HepG2 (cell line): Measurements from ENCODE around the gene TSNAXIP1. TPM values are rescaled to one million over a fixed set of nuclear protein-coding genes. Genes with fewer than 3 reads are reported as not detected.

ENCODE experiments used
- ATAC-seq: fragments of 200-7000 bp; cut with Tn5 transposase; 3 replicates; pipeline ENCODE4 v1.9.1; 2020; ENCODE audit warnings: mild to moderate bottlenecking, moderate library complexity
- BruUV-seq: library from RNA; stranded (reverse); fragments of 400-500 nt; replicated peaks from 2 replicates; lab custom pipeline; 2021; lab: Mats Ljungman, UMichigan
- CTCF ChIA-PET: fragments of 300-600 bp; formaldehyde crosslinking; extraction: SDS; loops from one replicate; lab custom pipeline; 2021; ENCODE audit warnings: low total read pairs, inconsistent platforms, low intra/inter-chr PET ratio; lab: Yijun Ruan, JAX
- POLR2A ChIA-PET: fragments of 350-600 bp; sonication (Branson Sonifier 250); formaldehyde crosslinking; loops from one replicate; lab custom pipeline; 2020; ENCODE audit warnings: antibody characterized with exemption, inconsistent platforms; lab: Yijun Ruan, JAX
- DNase-seq: peaks from one replicate; pipeline ENCODE4 v3.0.0-alpha.2; 2015; ENCODE audit warnings: low spot score
- FAIRE-seq: peaks from 3 replicates; lab custom pipeline; 2011; peaks lifted over from hg19 to GRCh38; lab: Jason Lieb, UNC
- H2AFZ ChIP-seq: one replicate; pipeline ENCODE4 v1.6.1; 2011; ENCODE audit warnings: low read length, inconsistent platforms
- H3K27ac ChIP-seq: fragments of 300-600 bp; 3 replicates; pipeline ENCODE4 v1.8.0; 2011; ENCODE audit warnings: mixed run types, mild to moderate bottlenecking, mixed read lengths, low read length, inconsistent platforms; ENCODE audit not compliant: insufficient read depth; ENCODE audit errors: extremely low read length
- H3K27me3 ChIP-seq, 2 experiments: fragments of 200-600 bp in 1 of 2; 2 replicates in 1 of 2; 3 replicates in 1 of 2; pipeline versions ENCODE4 v1.6.0 to v1.8.0; 2011; ENCODE audit warnings: low read length in 2 of 2, mild to moderate bottlenecking in 2 of 2, moderate library complexity in 2 of 2, inconsistent platforms in 1 of 2; ENCODE audit not compliant: insufficient read depth in 2 of 2, control insufficient read depth in 1 of 2
- H3K36me3 ChIP-seq, 2 experiments: fragments of 200-600 bp in 1 of 2; replicated peaks in 1 of 2; 2 replicates in 1 of 2; 3 replicates in 1 of 2; pipeline versions ENCODE4 v1.5.1 to v1.8.0; 2011; ENCODE audit warnings: low read length in 2 of 2, inconsistent platforms in 1 of 2; ENCODE audit not compliant: insufficient read depth in 2 of 2, control insufficient read depth in 1 of 2
- H3K4me1 ChIP-seq: 2 replicates; pipeline ENCODE4 v1.5.1; 2012; ENCODE audit warnings: low read length, inconsistent platforms; ENCODE audit not compliant: insufficient read depth
- H3K4me2 ChIP-seq: 2 replicates; pipeline ENCODE4 v1.6.0; 2011; ENCODE audit warnings: low read depth, low read length, inconsistent platforms
- H3K4me3 ChIP-seq, 3 experiments: fragments of 200-600 bp in 1 of 3; sonication (generic), shearing (Covaris generic) in 1 of 3; replicated peaks in 1 of 3; 2 replicates each; pipeline ENCODE4 v1.5.1; 2011 to 2016; ENCODE audit warnings: low read length in 3 of 3, inconsistent platforms in 2 of 3, low read depth in 2 of 3, mild to moderate bottlenecking in 2 of 3, control low read depth in 1 of 3, mixed read lengths in 1 of 3; ENCODE audit not compliant: insufficient read depth in 1 of 3
- H3K79me2 ChIP-seq: one replicate; pipeline ENCODE4 v1.6.1; 2011; ENCODE audit warnings: low read length, inconsistent platforms; ENCODE audit not compliant: insufficient read depth
- H3K9ac ChIP-seq: 2 replicates; pipeline ENCODE4 v1.6.0; 2011; ENCODE audit warnings: mild to moderate bottlenecking, low read depth, low read length, inconsistent platforms; ENCODE audit not compliant: insufficient read depth
- H3K9me3 ChIP-seq: 2 replicates; pipeline ENCODE4 v1.5.1; 2012; ENCODE audit warnings: mild to moderate bottlenecking, low read length
- H4K20me1 ChIP-seq: 2 replicates; pipeline ENCODE4 v1.6.0; 2011; ENCODE audit warnings: inconsistent platforms, mild to moderate bottlenecking, low read length, moderate library complexity; ENCODE audit not compliant: insufficient read depth
- CCAR2 ChIP-seq: fragments of 200-400 bp; formaldehyde crosslinking; optimal IDR thresholded peaks from 2 replicates; pipeline ENCODE3; 2018; ENCODE audit warnings: low read depth, mild to moderate bottlenecking, low read length, moderate library complexity
- CERS6 ChIP-seq: sonication (generic); formaldehyde crosslinking; IDR thresholded peaks from 2 replicates; pipeline ENCODE4 v1.5.0; 2020; ENCODE audit warnings: missing genetic modification reagents
- ELF3 ChIP-seq: IDR thresholded peaks from 2 replicates; pipeline ENCODE4 v1.6.1; 2016; ENCODE audit warnings: missing genetic modification reagents, missing compliant biosample characterization
- ESRRA ChIP-seq: sonication (generic); formaldehyde crosslinking; IDR thresholded peaks from 2 replicates; pipeline ENCODE4 v1.5.1; 2020; ENCODE audit warnings: mild to moderate bottlenecking, low read depth, missing genetic modification reagents
- KDM2A ChIP-seq: sonication (generic); formaldehyde crosslinking; IDR thresholded peaks from 2 replicates; pipeline ENCODE4 v1.4.0; 2020; ENCODE audit warnings: low read depth, missing genetic modification reagents, borderline replicate concordance
- LCORL ChIP-seq, 2 experiments: fragments of 450-650 bp in 1 of 2; sonication (generic) in 1 of 2; formaldehyde crosslinking in 1 of 2; IDR thresholded peaks; 2 replicates each; pipeline versions ENCODE4 v1.5.0 to v1.6.1; 2017 to 2020; ENCODE audit warnings: antibody characterized with exemption in 1 of 2, missing genetic modification reagents in 1 of 2
- TFAP4 ChIP-seq: sonication (generic); IDR thresholded peaks from 2 replicates; pipeline ENCODE4 v1.6.1; 2016; ENCODE audit warnings: low read depth, borderline replicate concordance
- ZBTB7B ChIP-seq: sonication (generic); formaldehyde crosslinking; IDR thresholded peaks from 2 replicates; pipeline ENCODE4 v1.4.0; 2020; ENCODE audit warnings: missing genetic modification reagents
- ZNF362 ChIP-seq: sonication (generic); formaldehyde crosslinking; IDR thresholded peaks from 2 replicates; pipeline ENCODE4 v1.4.0; 2020; ENCODE audit warnings: missing genetic modification reagents, mild to moderate bottlenecking, borderline replicate concordance
- ZNF687 ChIP-seq: sonication (generic); formaldehyde crosslinking; IDR thresholded peaks from 2 replicates; pipeline ENCODE4 v1.5.1; 2020; ENCODE audit warnings: mild to moderate bottlenecking, missing genetic modification reagents, moderate library complexity
- ZNF780A ChIP-seq: sonication (generic); formaldehyde crosslinking; IDR thresholded peaks from 2 replicates; pipeline ENCODE4 v1.8.0; 2022; ENCODE audit warnings: mild to moderate bottlenecking, missing genetic modification reagents, moderate library complexity
- ZSCAN5A ChIP-seq: sonication (generic); formaldehyde crosslinking; IDR thresholded peaks from 2 replicates; pipeline ENCODE4 v1.8.0; 2022; ENCODE audit warnings: mild to moderate bottlenecking, missing genetic modification reagents, borderline replicate concordance
- WGBS: methylation state at CpG from one replicate; pipeline ENCODE4 v1.1.6; 2017; ENCODE audit warnings: low lambda C conversion rate; 5-methylcytosine and 5-hydroxymethylcytosine counted together
- in situ Hi-C: cut with HindIII; loops from 2 replicates; pipeline ENCODE4 v1.10.0; 2017; ENCODE audit warnings: low pct_unique_long_range_greater_than_20kb; ENCODE audit not compliant: extremely low pct_ligation_motif_present
- intact Hi-C: fragments of 100-400 bp; cut with micrococcal nuclease; formaldehyde crosslinking; loops from one replicate; pipeline ENCODE4 v1.10.0; 2022; ENCODE audit not compliant: unreplicated experiment
- polyA plus RNA-seq, 8 experiments: library from polyadenylated mRNA; depleted of rRNA in 3 of 8; stranded (reverse) in 7 of 8; unstranded in 1 of 8; fragments of >200 nt; fragmentation: Illumina TruSeq in 4 of 8; extraction: Trizol in 4 of 8; gene quantifications; 2 replicates each; pipeline versions ENCODE4 v1.2.1 to v1.2.3, GENCODE V29; 2011 to 2016; ENCODE audit warnings: low read depth in 4 of 8, missing spikeins in 1 of 8, mixed read lengths in 1 of 8; ENCODE audit not compliant: insufficient read depth in 1 of 8
- total RNA-seq, 5 experiments: library from RNA; depleted of rRNA; stranded (reverse); fragments of >200 nt; fragmentation: Illumina TruSeq; extraction: Trizol; gene quantifications; 2 replicates each; pipeline ENCODE4 v1.2.3, GENCODE V29; 2016; ENCODE audit warnings: low read depth in 1 of 5

The TSNAXIP1 gene
- total and polyA plus RNA-seq, 2 of the 13 experiments (the other 11 are each of a cell fraction or from before 2014, with no cell fraction given): 0.37 to 0.86 TPM

- FAIRE-seq (no peak), DNase-seq (no peak), ATAC-seq (peak; percentile 46; the same call in 2 of the 3 replicates)
- ChIA-PET CTCF (no interaction called here), POLR2A (no interaction called here)
- TF ChIP-seq ZNF362 (CRISPR knock-in tag) (no peak), ESRRA (CRISPR knock-in tag) (no peak), ELF3 (CRISPR knock-in tag) (no peak), LCORL (IDR thresholded peaks at IDR 0.05) (no peak), LCORL (CRISPR knock-in tag; IDR thresholded peaks at IDR 0.05) (no peak), TFAP4 (no peak), ZSCAN5A (no peak), ZNF687 (no peak), KDM2A (CRISPR knock-in tag) (no peak), CERS6 (CRISPR knock-in tag) (no peak), ZBTB7B (CRISPR knock-in tag) (no peak), ZNF780A (CRISPR knock-in tag) (no peak), CCAR2 (no peak)
- BruUV-seq: no TSS peak
- intact Hi-C loops (no loop called here), in situ Hi-C loops (no loop called here)
- Histone ChIP-seq H3K79me2 (peaks cover 10% of the 10 kb centered on the region), H3K4me3 (no peak overlapping the region), H3K36me3 (peaks cover 2 to 19% of the 10 kb centered on the region in 2 experiments), H3K4me2 (no peak overlapping the region), H3K9me3 (peaks cover 5% of the 10 kb centered on the region; the same call in 1 of the 2 replicates), H3K9ac (no peak overlapping the region), H3K27me3 (no peaks in the 10 kb centered on the region), H2AFZ (no peak overlapping the region), H4K20me1 (peaks cover 11% of the 10 kb centered on the region; the same call in 1 of the 2 replicates), H3K4me1 (peaks cover 23% of the 10 kb centered on the region), H3K27ac (peak overlapping the region; percentile 9)
- 83% methylated on average over 3 of the region's 3 CpGs for WGBS
Measured at GRCh38 chr16:67774457-67774853, 32.2 kb upstream of the TSNAXIP1 start.
